Endothelial cell of umbilical vein (primary cell): ENCODE measurements around the gene MACROD2.

Experiments used
- CTCF ChIP-seq, 2 donors: IDR thresholded peaks; 1 replicate in 1 of 2; 2 replicates in 1 of 2; pipeline ENCODE4 v1.5.1; 2011; ENCODE audit warnings: low read length in 2 of 2, mild to moderate bottlenecking in 2 of 2, moderate library complexity in 2 of 2, control low read depth in 1 of 2, inconsistent platforms in 1 of 2, low read depth in 1 of 2; ENCODE audit not compliant: insufficient read depth in 1 of 2; ENCODE audit errors: extremely low read depth in 1 of 2
- EZH2 ChIP-seq: IDR thresholded peaks from 2 replicates; pipeline ENCODE4 v1.6.1; 2012; ENCODE audit warnings: borderline replicate concordance, low read depth, mild to moderate bottlenecking, moderate library complexity, low read length, inconsistent platforms; ENCODE audit not compliant: severe bottlenecking
- MAX ChIP-seq: IDR thresholded peaks from 2 replicates; pipeline ENCODE4 v1.6.1; 2011; ENCODE audit not compliant: insufficient read depth, insufficient read length
- MYC ChIP-seq: IDR thresholded peaks from one replicate; pipeline ENCODE4 v1.6.1; 2011; ENCODE audit warnings: mild to moderate bottlenecking, low read depth, low read length
- POLR2A ChIP-seq: IDR thresholded peaks from 2 replicates; pipeline ENCODE4 v1.6.1; 2012; ENCODE audit warnings: low read depth, mild to moderate bottlenecking, control low read depth, low read length

- TF ChIP-seq EZH2: no peak
- no peak for TF ChIP-seq MYC
- no peak for TF ChIP-seq CTCF (IDR thresholded peaks at IDR 0.05; ENCODE audit: extremely low read depth in 1 of 2, insufficient read depth in 1 of 2, low read depth in 1 of 2, low read length in 2 of 2)
- TF ChIP-seq MAX: no peak
- no peak for TF ChIP-seq POLR2A
Observed at GRCh38 chr20:15476186-15476585, 1480.9 kb downstream of the MACROD2 start.
